ENCODE measurements around the gene P2RY6.

P2RY6 gene

DNA sequence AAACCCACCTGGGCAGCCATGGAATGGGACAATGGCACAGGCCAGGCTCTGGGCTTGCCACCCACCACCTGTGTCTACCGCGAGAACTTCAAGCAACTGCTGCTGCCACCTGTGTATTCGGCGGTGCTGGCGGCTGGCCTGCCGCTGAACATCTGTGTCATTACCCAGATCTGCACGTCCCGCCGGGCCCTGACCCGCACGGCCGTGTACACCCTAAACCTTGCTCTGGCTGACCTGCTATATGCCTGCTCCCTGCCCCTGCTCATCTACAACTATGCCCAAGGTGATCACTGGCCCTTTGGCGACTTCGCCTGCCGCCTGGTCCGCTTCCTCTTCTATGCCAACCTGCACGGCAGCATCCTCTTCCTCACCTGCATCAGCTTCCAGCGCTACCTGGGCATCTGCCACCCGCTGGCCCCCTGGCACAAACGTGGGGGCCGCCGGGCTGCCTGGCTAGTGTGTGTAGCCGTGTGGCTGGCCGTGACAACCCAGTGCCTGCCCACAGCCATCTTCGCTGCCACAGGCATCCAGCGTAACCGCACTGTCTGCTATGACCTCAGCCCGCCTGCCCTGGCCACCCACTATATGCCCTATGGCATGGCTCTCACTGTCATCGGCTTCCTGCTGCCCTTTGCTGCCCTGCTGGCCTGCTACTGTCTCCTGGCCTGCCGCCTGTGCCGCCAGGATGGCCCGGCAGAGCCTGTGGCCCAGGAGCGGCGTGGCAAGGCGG is 24.5 kb downstream of the P2RY6 start:
- no peak for DNase-seq (ENCODE audit: low read depth in 2 of 2)

GRCh38 chr11:73297231-73297590 is 25.1 kb downstream of the P2RY6 start:
- DNase-seq (ENCODE audit: low read depth in 2 of 2), result no peak

- no peak for DNase-seq (ENCODE audit: low read depth in 2 of 2)
Observed at GRCh38 chr11:73297702-73298101, 25.6 kb downstream of the P2RY6 start.

DNA sequence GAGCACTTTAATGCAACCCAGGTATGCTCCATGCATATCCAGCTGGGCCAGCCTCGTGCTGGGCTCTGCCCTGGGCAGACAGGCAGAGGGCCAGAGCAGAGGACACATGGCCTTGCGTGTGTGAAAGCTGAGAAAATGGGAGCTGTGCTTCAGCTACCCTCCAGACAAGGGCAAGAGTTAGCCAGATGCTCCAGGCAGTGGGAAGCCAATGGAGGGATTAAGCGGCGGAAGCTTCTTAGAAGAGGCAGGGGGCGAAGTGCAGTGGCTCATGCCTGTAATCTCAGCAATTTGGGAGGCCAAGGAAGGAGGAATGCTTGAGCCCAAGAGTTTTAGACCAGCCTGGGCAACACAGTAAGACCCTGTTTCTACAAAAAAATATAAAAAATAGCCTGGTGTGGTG is 26.1 kb downstream of the P2RY6 start:
- DNase-seq (ENCODE audit: low read depth in 2 of 2), result no peak

DNA sequence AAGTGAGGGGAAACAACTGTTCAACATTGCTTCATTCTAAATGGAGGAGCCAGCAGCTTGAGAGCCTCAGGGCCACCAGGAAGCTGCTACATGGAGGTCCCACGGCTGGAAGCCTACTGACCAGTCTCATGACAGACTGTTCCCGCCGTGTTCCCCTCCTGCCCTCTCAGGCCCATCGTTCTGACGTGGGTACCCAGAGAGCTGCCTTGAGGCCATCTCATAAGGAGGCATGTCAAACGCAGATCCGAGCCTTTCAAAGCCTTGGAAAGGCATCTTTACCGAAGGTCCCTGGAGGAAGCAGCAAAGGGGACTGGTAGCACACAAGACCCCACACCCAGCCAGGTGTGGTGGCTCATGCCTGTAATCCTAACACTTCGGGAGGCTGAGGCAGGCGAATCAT is 27.6 kb downstream of the P2RY6 start:
- DNase-seq (ENCODE audit: low read depth in 2 of 2), result no peak

DNA sequence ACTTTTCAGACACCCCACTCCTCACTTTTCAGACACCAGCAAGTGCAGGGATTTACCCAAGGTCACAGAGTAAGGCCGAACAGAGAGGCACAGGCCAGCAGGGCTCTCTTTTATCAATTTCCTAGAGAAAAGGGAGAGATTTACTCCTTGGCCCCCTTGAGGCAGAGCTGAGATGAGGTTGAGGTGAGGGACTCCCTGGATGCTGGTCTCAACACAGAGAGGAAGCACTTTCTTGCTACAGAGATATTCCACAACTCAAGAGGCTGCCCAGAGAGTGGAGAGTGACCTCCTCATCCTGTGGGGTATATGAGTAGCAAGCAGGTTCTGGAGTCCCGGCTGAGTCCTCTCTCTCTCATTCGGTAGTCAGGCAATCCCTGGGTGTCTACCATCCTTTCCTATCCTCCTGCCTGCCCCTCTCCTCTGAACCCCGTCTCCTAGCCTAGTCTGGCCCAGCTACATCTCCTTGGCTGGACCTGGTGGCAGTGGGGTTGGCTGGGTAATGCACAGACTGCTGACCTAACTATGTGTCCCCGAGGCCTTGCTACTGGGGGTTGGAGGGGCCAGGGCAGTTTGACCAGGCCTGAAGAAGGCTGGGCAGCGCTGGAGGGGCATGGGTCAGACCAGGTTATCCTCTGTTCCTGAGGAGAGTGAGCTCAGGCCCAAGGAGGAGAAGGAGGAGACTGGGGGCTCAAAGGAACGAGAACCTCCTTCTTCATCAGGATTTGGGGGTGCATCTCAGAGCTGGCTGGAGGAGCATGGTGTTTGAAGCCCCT is 34.1 kb downstream of the P2RY6 start:
- no peak for DNase-seq (ENCODE audit: low read depth in 2 of 2)

DNA sequence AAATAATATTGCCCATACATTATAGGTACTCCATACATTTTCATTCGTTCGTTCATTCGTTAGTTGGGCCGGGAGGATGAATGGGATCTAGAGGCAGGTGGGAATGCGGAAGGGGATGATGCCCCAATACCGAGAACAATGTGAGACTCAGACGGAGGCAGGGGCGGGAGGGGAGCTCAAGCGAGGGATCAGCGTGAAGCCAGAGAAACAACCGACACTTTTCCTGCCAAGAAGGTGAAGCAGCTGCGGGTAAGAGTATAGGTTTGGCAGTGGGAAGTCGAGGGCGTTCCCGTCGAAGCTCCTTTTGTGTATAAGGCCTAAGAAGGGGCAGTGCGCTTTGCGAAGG is 34.8 kb downstream of the P2RY6 start:
- no peak for DNase-seq (ENCODE audit: low read depth in 2 of 2)

- peak; percentile 72 to 88 for DNase-seq (ENCODE audit: low read depth in 2 of 2)
Observed at GRCh38 chr11:73307323-73308002, 35.3 kb downstream of the P2RY6 start.

GRCh38 chr11:73308003-73308960 is 36.1 kb downstream of the P2RY6 start, which contains the start of gene ARHGEF17:
Gene ARHGEF17 (plus strand): TSS chr11:73308276. CDS start chr11:73308639, 363 bp downstream.
- DNase-seq (ENCODE audit: low read depth in 2 of 2), result no peak

DNA sequence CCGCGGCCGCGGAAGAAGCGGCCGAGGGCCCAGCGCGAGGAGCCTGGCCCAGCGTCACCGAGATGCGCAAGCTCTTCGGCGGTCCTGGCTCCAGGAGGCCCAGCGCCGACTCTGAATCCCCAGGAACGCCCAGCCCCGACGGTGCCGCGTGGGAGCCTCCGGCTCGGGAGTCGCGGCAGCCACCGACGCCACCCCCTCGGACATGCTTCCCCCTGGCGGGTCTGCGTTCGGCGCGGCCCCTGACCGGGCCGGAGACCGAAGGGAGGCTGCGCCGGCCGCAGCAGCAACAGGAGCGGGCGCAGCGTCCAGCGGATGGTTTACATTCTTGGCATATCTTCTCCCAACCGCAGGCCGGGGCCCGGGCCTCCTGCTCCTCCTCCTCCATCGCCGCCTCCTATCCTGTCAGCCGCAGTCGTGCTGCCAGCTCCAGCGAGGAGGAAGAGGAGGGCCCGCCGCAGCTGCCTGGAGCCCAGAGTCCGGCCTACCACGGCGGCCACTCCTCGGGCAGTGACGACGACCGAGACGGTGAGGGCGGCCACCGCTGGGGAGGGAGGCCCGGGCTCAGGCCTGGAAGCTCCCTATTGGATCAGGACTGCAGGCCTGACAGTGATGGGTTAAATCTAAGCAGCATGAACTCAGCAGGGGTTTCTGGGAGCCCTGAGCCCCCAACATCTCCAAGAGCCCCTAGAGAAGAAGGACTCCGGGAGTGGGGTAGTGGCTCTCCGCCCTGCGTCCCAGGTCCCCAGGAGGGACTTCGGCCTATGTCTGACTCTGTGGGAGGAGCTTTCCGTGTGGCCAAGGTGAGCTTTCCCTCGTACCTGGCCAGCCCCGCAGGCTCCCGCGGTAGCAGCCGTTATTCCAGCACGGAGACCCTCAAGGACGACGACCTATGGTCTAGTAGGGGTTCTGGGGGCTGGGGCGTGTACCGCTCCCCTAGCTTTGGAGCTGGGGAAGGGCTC is 37.1 kb downstream of the P2RY6 start:
- no peak for DNase-seq (ENCODE audit: low read depth in 2 of 2)

GRCh38 chr11:73310076-73310475 is 37.9 kb downstream of the P2RY6 start:
- no peak for DNase-seq (ENCODE audit: low read depth in 2 of 2)

GRCh38 chr11:73310661-73311393 is 38.7 kb downstream of the P2RY6 start:
- DNase-seq (ENCODE audit: low read depth in 2 of 2), result no peak

DNA sequence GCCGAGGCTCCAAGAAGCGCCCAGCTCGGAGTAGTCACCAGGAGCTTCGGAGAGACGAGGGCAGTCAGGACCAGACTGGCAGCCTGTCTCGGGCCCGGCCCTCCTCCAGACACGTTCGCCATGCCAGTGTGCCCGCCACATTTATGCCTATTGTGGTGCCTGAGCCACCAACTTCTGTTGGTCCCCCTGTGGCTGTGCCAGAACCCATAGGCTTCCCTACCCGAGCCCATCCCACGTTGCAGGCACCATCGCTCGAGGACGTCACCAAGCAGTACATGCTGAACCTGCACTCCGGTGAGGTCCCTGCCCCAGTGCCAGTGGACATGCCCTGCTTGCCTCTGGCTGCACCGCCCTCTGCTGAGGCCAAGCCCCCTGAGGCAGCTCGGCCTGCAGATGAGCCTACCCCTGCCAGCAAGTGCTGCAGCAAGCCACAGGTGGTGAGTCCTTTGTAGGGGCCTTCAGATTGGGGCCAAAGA is 39.3 kb downstream of the P2RY6 start:
- DNase-seq (ENCODE audit: low read depth in 2 of 2), result no peak

DNA sequence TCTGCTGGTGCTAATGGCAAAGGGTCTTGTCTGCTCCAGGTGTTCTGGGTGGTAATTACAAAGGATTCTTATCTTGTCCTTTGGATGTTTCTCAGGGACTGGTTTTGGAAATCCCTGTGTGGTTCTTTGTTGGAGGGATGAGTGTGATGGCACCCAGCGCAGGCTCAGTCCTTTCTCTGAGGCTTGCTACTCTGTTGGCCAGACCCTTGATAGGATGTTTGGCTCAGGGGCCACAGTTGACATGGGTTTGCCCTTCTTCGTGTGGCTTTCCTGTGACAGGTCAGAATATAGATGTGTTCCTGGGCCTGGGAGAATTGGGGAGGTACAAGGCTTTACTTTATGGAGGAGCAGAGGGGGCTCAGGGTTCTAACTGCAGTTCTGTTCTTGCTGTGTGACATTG is 39.9 kb downstream of the P2RY6 start:
- no peak for DNase-seq (ENCODE audit: low read depth in 2 of 2)

GRCh38 chr11:73312851-73313327 is 40.8 kb downstream of the P2RY6 start:
- no peak for DNase-seq (ENCODE audit: low read depth in 2 of 2)

GRCh38 chr11:73313652-73314051 is 41.5 kb downstream of the P2RY6 start:
- no peak for DNase-seq (ENCODE audit: low read depth in 2 of 2)

GRCh38 chr11:73314117-73314961 is 42.2 kb downstream of the P2RY6 start:
- no peak for DNase-seq (ENCODE audit: low read depth in 2 of 2)

GRCh38 chr11:73315293-73316020 is 43.3 kb downstream of the P2RY6 start:
- DNase-seq (ENCODE audit: low read depth in 2 of 2), result no peak
